HG03460 (cell line): ENCODE data around the gene FCRL6.

Experiments used
- ATAC-seq: cut with Tn5 transposase; IDR thresholded peaks from one replicate; pipeline ENCODE4 v1.9.1; 2021; ENCODE audit not compliant: unreplicated experiment

The FCRL6 gene

GRCh38 chr1:159835356-159835755, 33.2 kb downstream of the FCRL6 start:
- ATAC-seq: no peak

DNA sequence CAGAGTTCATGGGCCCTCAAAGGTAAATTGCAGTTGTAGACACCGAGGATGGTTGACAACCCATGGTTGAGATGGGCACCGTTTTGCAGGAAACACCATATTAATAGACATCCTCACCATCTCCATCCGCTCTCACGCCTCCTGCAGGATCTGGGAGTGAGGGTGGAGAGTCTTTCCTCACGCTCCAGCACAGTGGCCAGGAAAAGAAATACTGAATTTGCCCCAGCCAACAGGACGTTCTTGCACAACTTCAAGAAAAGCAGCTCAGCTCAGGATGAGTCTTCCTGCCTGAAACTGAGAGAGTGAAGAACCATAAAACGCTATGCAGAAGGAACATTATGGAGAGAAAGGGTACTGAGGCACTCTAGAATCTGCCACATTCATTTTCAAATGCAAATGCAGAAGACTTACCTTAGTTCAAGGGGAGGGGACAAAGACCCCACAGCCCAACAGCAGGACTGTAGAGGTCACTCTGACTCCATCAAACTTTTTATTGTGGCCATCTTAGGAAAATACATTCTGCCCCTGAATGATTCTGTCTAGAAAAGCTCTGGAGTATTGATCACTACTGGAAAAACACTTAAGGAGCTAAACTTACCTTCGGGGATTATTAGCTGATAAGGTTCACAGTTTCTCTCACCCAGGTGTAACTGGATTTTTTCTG, 33.8 kb downstream of the FCRL6 start:
- ATAC-seq: no peak

DNA sequence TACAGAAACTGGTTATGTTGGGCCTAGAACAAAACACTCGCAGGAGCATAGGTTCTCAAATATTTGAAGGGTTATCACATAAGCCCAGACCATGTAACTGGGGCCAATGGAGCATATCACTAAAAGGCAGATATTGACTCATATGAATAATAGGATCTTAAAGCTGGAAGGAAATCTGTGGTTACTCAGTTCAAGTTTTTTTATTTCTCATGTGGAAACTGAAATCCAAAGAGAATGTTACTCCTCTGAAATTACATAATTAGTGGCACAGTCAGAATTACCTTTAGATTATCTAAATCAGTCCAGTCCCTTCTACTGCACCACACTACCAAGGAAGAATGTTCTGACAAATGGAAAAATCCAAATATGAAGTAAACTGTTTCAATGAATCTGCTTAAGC, 36.6 kb downstream of the FCRL6 start:
- ATAC-seq: peak; percentile 55

DNA sequence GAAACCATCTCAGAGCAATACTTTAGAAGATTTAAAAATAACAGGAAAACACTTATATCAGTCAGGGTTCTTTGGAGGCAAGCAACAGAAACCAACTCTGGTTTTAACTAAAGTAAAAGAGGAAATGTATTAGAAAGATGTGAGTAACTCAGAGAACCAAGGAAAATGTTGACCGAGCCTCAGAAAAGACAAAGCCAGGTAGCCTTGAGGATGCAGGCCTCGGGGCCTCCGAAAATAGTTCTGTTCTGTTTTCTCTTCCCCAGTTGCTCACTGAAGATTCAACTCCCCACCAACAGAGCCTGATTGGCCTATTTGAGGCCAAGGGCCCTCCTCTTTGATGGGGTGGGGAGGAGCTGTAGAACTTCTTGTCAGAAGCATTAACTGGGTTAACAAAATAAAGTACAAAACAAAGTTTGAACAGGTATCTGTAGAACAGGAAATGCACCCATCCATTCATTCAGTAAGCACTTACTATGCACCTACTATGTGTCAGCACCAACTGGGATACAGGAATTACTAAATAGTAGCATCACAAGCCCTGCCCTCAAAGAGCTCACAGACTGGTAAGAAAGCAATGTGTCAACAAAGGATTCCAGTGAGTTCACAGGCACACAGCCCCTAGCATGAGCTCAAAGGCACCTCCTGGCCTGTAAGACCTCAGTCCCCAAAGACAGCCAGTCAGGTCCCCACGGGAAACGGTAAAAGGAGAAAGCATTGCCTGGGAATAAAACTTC, 37.1 kb downstream of the FCRL6 start:
- ATAC-seq: peak; percentile 61

GRCh38 chr1:159841749-159842148, 39.6 kb downstream of the FCRL6 start:
- no peak for ATAC-seq

GRCh38 chr1:159843459-159843858, 41.3 kb downstream of the FCRL6 start:
- no peak for ATAC-seq

DNA sequence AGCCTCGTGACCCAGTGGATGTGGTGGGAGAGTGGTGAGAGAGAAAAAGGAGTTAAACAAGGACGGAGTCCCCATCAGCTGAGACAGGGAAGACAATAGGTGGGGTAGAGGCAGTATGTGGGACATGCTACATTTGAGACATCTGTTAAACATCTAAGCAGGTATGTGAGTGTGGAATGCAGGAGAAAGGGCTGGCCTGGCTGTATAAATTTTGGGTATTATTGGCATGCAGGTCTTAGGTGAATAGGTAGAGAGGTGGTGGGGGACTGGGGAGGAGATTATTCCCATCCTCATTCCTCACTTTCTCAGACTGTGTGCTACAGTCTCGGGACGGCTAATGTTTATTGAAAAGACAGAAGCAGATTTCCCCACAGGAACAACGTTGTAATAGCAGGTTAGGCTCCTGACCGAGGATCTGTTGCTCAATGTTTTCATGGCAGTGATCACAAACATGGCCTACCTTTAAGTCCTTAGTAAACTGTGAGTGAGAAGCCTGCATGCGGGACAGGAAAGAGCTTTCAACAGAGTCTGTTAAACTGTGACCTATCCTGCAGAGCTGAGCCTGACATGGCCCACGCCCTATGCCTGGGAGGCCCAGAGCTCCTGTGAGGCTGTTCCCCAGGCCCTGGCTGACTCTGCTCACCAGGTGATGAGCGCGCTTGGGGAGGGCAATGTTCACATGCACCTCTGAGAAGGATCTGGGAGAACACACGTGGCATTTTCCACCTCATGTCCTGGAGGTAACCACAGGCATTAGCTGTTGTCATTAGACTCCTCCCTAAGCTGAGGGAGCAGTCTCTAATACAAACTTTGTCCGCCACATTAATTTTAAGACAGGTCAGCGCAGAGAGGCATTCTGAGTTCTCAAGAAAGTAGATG, 43.8 kb downstream of the FCRL6 start:
- ATAC-seq: no peak

DNA sequence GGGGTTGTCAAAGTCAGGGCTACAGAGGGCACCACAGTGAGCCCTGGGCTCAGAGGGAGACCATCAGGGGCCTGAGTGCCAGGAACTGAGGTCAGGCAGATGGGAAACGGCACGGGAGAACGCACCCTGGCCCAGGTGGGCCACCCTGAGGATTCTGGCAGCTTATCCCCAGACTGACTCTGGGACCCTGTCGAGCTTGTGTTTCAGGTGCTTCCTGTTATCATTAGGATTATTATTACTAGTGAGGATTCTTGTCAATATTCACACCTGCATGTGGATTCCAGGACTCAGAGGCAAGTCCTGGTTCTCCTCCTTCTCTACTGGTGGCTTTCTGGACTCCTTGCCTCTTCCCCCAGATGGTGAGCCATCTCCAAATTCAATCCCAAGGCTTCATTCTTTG, 45.1 kb downstream of the FCRL6 start:
- no peak for ATAC-seq

- no peak for ATAC-seq
Observed at GRCh38 chr1:159848326-159848725, 46.2 kb downstream of the FCRL6 start.

GRCh38 chr1:159849626-159850366, 47.6 kb downstream of the FCRL6 start:
- ATAC-seq: no peak

DNA sequence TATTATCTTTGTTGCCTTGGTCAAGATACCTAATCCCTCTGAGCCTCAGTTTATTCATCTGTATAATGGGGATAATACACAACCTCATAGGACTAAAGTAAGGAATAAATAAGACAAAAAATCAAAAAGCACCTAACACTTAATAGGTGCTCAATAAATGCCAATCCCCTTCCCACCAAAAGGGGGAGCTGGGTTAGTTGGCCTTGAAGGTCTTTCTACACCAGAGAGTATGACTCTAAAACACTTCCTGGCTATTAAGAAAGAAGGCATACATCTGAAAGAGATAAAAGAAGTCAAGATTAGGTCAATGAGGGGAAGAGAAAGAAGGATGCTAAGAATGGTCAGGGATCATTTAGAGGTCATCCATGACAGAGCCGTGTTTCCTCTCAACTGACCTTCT, 49.2 kb downstream of the FCRL6 start:
- no peak for ATAC-seq

- no peak for ATAC-seq
Observed at GRCh38 chr1:159853417-159854115, 51.4 kb downstream of the FCRL6 start.

- ATAC-seq: no peak
Observed at GRCh38 chr1:159854116-159854692, 52.0 kb downstream of the FCRL6 start.

- ATAC-seq: peak; percentile 52
Observed at GRCh38 chr1:159854693-159855192, 52.6 kb downstream of the FCRL6 start.

- no peak for ATAC-seq
Observed at GRCh38 chr1:159855709-159856108, 53.5 kb downstream of the FCRL6 start.

DNA sequence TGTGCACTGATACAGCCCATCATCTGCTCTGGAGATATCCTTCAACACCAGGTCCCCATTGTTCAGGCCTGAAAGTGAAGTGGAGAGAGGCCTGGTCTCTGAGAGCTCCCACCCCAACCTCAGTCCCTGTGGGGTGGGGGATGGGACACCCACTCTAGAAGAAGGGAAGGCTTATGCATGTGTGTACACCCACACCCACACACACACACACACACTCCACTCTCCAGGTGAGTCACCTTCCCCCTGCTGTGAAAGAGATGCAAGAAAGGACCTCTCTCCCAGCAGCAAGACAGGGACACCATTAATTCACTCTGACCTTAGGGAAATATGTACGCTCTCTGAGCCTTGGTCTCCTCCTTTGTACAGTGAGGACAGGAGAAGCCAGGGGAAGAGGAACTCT, 54.4 kb downstream of the FCRL6 start:
- ATAC-seq: no peak

DNA sequence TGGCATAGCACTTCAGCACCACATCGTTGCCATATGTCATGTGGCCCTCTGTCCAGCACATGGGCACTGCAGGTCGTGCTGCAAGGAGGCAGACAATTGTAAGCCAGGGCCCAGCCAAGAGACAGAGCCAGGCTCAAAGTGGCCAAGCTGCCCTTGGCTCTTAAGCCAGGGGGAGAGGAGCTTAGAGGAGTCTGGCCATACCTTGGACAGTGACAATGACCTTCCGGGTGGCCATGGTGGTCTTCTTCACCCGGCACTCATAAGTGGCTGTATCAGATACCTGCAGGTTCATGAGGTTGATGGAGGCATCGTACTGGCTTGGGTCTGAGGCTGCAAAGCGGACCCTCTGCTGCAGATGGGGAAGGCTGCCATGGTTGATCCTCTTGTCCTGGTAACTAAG, 55.7 kb downstream of the FCRL6 start:
- ATAC-seq: no peak

DNA sequence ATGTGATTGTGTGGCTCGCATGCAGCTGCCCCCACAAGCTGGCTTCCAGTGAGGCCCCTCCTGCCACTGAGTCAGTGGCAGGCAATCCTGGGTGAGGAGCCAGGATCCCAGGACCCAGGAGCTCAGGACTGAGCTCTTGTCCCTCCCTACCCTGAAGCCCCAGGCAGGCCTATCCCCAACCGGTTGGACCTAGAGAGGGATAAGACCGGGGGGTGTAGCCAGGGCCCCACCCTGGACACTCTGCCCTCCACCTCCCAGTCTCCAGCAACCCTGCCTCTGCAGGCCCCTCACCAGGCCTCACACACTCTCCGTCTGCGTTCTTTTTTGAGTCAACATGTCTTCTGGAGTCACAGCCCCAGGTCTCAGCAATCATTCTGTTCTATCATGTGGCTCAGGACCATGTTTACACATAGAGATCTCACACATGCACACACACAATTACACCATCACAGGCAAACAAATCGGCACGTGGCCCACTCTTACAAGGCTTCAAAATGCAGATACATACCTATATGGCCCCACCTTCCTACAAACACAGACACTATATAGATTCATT, 57.7 kb downstream of the FCRL6 start:
- ATAC-seq: no peak

DNA sequence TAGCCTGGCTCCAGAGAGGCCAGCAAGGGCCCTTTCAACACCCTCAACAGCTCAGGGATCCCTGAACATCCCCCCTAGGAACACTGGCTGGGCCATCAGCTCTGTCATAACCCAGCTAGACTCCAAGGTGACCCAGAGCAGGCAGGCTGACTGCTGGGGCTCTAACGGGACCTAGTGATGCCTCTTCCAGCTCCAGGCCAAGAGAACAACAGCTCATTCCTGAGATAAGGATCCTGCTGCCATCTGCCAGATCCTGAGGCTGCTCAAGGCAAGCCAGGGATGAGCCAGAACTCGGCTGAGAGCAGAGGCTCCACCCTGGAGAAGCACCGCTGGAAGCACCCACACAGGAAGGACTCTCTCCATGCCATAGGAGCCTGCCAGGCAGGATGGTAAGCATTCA, 58.3 kb downstream of the FCRL6 start:
- no peak for ATAC-seq

DNA sequence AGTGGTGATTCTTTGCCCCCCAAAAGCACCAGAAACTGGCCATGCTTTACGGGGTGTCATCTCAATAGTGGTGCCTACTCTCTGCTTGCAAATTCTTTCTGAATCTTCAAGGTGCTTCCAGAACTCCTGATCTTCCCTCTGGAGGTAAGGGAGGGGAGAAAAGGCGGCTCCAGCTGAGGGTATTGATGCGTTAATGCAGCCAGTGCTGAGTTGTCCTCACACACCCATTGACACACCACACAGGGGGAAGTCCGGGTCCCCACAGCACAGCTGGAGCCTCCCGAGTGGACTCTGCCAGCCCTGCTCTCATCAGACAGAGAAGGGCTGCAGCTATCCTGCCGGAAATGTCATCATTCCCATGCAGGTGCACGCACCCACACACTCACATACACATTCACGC, 59.1 kb downstream of the FCRL6 start:
- ATAC-seq: no peak
